K562 treated with DMSO at 1 percent for 48 hours (cell line): ENCODE measurements around the gene MEN1. TPM values are rescaled to one million over a fixed set of nuclear protein-coding genes. Genes with fewer than 3 reads are reported as not detected.

ENCODE experiments used
- total RNA-seq: library from RNA; unstranded; fragments of 300-600 nt; gene quantifications from 2 replicates; pipeline ENCODE4 v1.2.3, GENCODE V29; 2022; ENCODE audit warnings: low replicate concordance; ENCODE audit errors: extremely low read depth

The MEN1 gene
- not detected in 2 replicates for total RNA-seq

DNA sequence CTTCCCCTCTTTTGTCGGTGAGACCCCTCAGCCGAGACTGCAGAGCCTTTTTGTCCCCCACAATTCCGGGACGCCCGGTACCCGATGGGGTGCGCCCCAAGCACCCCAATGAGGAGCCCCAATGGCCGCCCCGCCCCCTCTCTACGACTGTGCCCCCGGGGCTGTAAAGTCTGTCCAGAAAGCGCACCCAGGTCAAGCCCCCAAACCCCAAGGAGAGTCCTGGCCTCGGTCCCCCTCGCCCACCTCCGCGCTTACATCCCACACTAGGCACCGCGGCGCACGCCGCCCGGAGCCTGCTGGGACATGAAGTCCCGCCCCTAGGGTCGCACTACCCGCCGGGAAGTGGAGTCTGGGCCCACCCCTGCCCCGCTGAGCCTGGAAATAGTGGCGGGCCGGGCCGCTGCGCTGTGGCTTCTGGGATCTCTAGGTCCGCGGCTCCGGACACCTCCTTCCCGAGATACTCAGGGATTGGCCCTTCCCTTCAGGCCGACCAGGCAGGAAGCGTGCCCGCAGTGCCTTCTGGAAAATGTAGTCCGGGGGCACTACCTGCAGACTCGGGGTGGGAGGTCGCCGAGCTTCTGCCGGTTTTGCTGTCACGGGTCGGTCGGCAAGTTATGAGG is at the start of gene MEN1:
TSS of gene MEN1 (minus strand) at position 281 of the 620 bp plus-strand sequence. CDS start 442 bp downstream, outside the sequence.

DNA sequence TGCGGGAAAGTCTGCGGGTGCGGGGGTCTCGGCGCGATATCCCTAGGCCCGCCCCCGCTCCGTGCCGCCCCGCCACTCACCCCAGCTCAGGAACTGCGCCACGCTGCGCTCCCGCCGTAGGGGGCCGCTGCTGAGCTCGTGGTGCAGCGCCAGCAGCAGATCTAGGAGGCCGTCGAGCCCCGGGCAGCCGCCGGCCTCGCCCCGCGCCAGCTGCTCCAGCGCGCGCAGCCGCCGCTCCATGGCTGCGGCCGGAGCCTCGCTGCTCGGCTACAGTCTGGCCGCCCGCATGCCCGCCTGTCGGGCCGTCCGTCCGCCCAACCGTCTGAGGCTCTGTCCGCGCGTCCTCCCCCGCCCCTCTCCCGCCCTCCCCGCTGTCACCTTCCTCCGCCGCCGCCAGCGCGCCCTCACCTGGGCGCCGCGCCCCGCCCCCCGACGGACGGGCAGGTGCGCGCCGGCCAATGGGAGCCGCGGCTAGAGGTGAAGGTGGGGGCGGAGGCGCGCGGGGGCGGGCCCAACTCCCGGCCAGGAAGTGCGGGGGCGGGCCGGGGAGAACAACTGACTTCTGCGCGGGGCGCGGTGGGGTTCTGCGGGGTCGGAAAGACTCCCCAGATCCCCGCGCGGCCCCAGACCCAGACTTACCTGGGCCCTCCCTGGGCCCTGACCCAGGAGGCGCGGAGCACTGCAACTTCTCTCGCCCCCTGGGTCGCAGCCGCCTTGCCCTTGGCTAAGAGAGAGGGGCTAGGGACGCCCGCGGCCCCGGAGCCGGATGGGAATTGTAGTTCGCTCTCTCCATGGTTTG is 34.2 kb upstream of the MEN1 start, which contains the start of gene CDC42BPG:
TSS of gene CDC42BPG (minus strand) at position 324 of the 799 bp plus-strand sequence. CDS start at position 240, 84 bp downstream.

DNA sequence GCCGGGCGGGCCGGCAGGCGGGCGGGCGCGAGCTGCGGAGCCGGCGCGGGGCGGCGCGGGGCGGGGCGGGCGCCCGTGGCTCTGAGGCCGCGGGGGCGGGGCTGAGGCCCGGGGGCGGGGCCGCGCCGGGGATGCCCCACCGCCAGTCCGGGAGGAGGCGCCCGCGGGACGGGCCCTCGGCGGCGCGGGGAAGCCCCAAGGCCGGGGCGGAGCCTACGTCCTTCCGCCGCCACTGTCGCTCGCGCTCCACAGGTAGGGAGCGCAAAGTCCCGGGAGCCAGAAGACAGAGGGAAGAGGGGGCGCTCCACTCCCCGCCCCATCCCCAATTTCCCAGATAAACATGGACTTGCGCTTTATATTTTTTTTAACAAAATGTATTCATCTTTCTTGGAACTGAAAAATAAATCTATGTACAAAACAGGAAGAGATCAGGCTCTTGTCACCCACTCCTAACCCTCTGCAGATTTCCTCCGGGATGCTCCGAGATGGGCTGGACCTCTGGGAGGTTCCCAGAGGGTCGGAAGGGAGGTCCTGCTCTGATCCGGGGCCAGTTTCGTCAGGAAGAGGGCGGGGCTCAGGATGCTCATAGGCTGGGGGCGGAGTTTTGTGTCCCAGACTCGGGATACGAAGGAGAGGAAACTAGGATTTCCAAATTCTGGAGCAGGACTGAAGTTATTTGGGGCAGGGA is 7.0 kb downstream of the MEN1 start, which contains the start of gene MAP4K2:
TSS of gene MAP4K2 (minus strand) at position 57 of the 688 bp plus-strand sequence. CDS start 65 bp downstream, outside the sequence.

DNA sequence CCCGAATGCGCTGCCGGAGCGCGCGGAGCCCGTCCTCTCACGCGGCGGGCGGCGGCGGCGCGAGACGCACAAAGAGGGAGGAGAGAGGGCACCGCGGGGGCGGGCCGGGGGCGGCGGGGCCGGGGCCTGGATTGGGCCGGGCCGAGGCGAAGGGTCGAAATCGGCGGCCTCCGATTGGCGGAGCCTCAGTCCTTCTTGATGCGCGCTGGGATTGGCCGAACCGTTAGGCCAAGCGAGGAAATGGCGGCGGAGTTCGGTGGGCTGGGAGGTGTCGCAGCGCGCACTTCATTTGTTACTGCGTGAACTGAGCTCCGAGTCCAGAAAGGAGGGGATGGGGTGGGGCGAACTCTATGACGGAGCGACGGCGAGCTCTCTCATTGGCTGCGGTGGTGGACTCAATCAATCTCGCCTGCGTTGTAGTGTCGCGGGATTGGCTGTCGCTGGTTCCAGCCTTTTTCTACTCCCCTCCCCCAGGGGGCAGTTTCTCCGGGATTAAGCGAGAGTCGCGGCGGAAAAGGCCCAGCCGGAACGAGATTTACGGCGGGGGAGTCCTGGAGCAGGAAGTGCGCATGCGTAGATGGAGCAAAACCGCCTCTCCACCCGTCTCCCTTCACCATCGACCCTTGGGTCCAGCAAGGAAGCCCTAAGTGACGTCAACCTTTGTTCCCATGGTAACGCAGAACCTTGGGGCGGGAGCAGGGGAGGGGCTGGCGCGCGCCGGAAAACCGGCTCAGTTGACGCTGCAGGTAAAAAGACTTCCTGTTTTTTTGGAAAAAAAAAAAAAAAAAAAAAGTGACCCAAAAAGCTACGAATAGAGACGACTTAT is 31.7 kb downstream of the MEN1 start, which contains the start of gene SF1:
TSS of gene SF1 (minus strand) at position 70 of the 826 bp plus-strand sequence. CDS start 150 bp downstream, outside the sequence.

DNA sequence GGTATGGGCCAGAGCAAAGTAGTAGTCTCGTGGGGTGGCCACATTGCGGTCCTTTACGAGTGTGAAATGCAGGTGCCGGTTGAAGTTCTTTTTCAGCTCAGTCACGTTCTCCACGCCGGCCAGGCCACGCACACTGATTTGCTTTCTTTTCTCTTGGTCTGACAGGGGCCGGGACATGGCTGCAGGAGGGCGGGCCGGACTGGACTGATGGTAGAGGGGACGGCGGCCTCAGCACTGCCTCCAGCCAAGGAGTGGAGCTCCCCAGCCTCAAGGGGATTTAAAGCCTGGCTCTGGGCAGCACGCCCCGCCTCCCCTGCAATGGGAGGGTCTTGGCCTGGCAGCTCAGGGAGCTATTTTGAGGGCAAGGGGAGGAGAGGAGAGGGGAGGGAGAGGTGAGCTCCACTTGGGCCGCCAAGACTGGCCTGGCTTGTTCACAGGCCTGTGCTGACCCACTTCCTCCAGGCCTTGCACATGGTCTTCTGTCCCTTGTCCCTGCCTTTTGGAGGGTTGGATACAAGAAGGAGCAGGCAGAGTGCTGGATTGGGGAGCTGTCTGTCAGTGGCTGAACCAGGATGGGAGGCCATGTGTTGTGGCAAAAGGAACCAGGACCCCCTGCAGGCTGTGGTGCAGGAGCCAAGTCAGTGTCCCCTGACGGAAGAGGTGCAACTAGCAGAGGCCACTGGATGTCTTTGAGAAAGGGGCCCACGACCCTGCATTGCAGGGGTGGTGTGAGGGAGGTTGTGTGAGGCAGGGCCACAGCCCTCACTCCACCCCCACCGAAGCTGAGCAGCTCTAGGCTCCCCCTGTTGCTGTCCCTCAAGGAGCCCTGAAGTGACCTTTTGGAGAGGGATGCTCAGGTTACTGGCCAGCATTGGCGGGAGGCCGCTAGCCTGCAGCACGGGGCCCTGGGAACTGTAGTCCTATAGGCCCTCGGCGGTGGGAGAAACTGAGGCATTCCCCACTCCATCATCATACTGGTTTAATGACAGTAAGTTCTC is 50.3 kb downstream of the MEN1 start, which contains the start of gene PYGM:
TSS of gene PYGM (minus strand) at position 253 of the 998 bp plus-strand sequence. CDS start at position 177, 76 bp downstream.

Other genes starting within 250 kb of the MEN1 start
- not detected in 2 replicates for gene SLC22A12, start 219.3 kb downstream of the MEN1 start, total RNA-seq
- gene NRXN2, start 87.4 kb downstream of the MEN1 start, total RNA-seq: not detected in 2 replicates
- not detected in 2 replicates for gene RASGRP2, start 66.4 kb downstream of the MEN1 start, total RNA-seq
- gene PYGM, start 50.6 kb downstream of the MEN1 start, total RNA-seq: not detected in 2 replicates
- gene SF1, start 32.0 kb downstream of the MEN1 start, total RNA-seq: not detected in 2 replicates
- gene MAP4K2, start 7.3 kb downstream of the MEN1 start, total RNA-seq: not detected in 2 replicates
- gene CDC42BPG, start 34.1 kb upstream of the MEN1 start, total RNA-seq: not detected in 2 replicates
- not detected in 2 replicates for gene EHD1, start 68.1 kb upstream of the MEN1 start, total RNA-seq
- not detected in 2 replicates for gene ATG2A, start 106.7 kb upstream of the MEN1 start, total RNA-seq
- not detected in 2 replicates for gene PPP2R5B, start 114.1 kb upstream of the MEN1 start, total RNA-seq
- gene GPHA2, start 125.3 kb upstream of the MEN1 start, total RNA-seq: not detected in 2 replicates
- gene MAJIN, start 161.6 kb upstream of the MEN1 start, total RNA-seq: not detected in 2 replicates
- gene BATF2, start 186.4 kb upstream of the MEN1 start, total RNA-seq: not detected in 2 replicates
- not detected in 2 replicates for gene ARL2, start 203.6 kb upstream of the MEN1 start, total RNA-seq
- gene SNX15, start 216.9 kb upstream of the MEN1 start, total RNA-seq: not detected in 2 replicates
- not detected in 2 replicates for gene SAC3D1, start 230.7 kb upstream of the MEN1 start, total RNA-seq
- gene NAALADL1, start 248.0 kb upstream of the MEN1 start, total RNA-seq: not detected in 2 replicates